SH-SY5Y (cell line): ENCODE data around the gene MAGI2.

ENCODE experiments used
- GATA2 ChIP-seq: IDR thresholded peaks from 2 replicates; pipeline ENCODE4 v1.6.1; 2011; ENCODE audit warnings: mild to moderate bottlenecking, low read depth, low read length
- GATA3 ChIP-seq: IDR thresholded peaks from 2 replicates; pipeline ENCODE4 v1.6.1; 2011; ENCODE audit warnings: low read depth, mild to moderate bottlenecking, low read length, moderate library complexity

DNA sequence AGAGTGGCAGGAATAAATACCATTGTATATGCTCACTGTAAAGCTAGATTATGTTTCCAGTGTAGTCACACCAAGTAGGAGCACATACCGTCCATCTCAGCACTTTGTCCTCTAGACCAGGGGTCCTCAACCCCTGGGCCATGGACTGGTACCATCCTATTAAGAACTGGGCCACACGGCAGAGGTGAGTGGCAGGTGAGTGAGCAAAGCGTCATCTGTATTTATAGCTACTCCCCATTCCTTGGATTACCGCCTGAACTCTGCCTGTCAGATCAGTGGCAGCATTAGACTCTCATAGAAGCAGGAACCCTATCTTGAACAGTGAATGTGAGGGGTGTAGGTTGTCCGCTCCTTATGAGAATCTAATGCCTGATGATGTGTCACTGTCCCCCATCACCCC lies 735.3 kb downstream of the MAGI2 start:
- no peak for TF ChIP-seq GATA2
- no peak for TF ChIP-seq GATA3
